HCT116 (cell line): ENCODE data around the gene TMEM256. TPM values are rescaled to one million over a fixed set of nuclear protein-coding genes. Genes with fewer than 3 reads are reported as not detected.

ENCODE experiments used
- ATAC-seq: fragments of 200-7000 bp; cut with Tn5 transposase; 2 replicates; pipeline ENCODE4 v1.9.1; 2020; ENCODE audit warnings: mild to moderate bottlenecking, moderate library complexity
- BruUV-seq: library from RNA; stranded (reverse); fragments of 400-500 nt; replicated peaks from 2 replicates; lab custom pipeline; 2021; lab: Mats Ljungman, UMichigan
- CTCF ChIA-PET: fragments of 300-600 bp; sonication (Branson Sonifier 250); formaldehyde crosslinking; loops from one replicate; lab custom pipeline; 2021; ENCODE audit warnings: antibody characterized with exemption; lab: Charles Lee
- POLR2A ChIA-PET: fragments of 300-600, 350-600 bp; sonication (Branson Sonifier 250); formaldehyde crosslinking; loops from one replicate; lab custom pipeline; 2021; ENCODE audit warnings: antibody characterized with exemption; lab: Charles Lee
- RAD21 ChIA-PET, 2 experiments: fragments of 300-600 bp; sonication (Branson Sonifier 250); formaldehyde crosslinking; loops; one replicate each; lab custom pipeline; 2023; ENCODE audit warnings: low total read pairs in 2 of 2; ENCODE audit not compliant: uncharacterized antibody in 2 of 2, unreplicated experiment in 2 of 2, low non-redundant PET in 1 of 2; lab: Charles Lee
- DNase-seq: peaks from one replicate; pipeline ENCODE4 v3.0.0-alpha.2; 2010; ENCODE audit warnings: low read depth, low spot score
- H2AFZ ChIP-seq: fragments of 200-600 bp; shearing (Covaris generic), sonication (generic); 2 replicates; pipeline ENCODE4 v1.6.1; 2017; ENCODE audit warnings: low read depth, mixed run types, mixed read lengths, antibody characterized with exemption, low read length; ENCODE audit not compliant: poor library complexity, severe bottlenecking
- H3K27ac ChIP-seq: 2 replicates; pipeline ENCODE4 v1.5.1; 2012; ENCODE audit warnings: low read depth, low read length
- H3K27me3 ChIP-seq: fragments of 200-600 bp; sonication (generic); 2 replicates; pipeline ENCODE4 v1.6.1; 2016; ENCODE audit warnings: mixed run types, low read length, mixed read lengths; ENCODE audit not compliant: insufficient read depth
- H3K36me3 ChIP-seq, 2 experiments: fragments of 200-500 bp in 1 of 2; fragments of 200-600 bp in 1 of 2; sonication (Bioruptor generic) in 1 of 2; sonication (generic) in 1 of 2; 2 replicates each; pipeline versions ENCODE4 v1.5.1 to v1.6.1; 2014 to 2016; ENCODE audit warnings: low read length in 2 of 2, inconsistent platforms in 1 of 2, mixed read lengths in 1 of 2, mixed run types in 1 of 2; ENCODE audit not compliant: insufficient read depth in 2 of 2, control insufficient read depth in 1 of 2
- H3K4me1 ChIP-seq, 2 experiments: fragments of 200-600 bp in 1 of 2; sonication (generic) in 1 of 2; 2 replicates each; pipeline versions ENCODE4 v1.5.1 to v1.6.1; 2012 to 2017; ENCODE audit warnings: low read length in 2 of 2, inconsistent platforms in 1 of 2, mild to moderate bottlenecking in 1 of 2, mixed read lengths in 1 of 2, mixed run types in 1 of 2, moderate library complexity in 1 of 2; ENCODE audit not compliant: insufficient read depth in 2 of 2, control insufficient read depth in 1 of 2
- H3K4me2 ChIP-seq: fragments of 200-600 bp; sonication (generic); 2 replicates; pipeline ENCODE4 v1.6.1; 2017; ENCODE audit warnings: mixed run types, low read length, mixed read lengths
- H3K4me3 ChIP-seq, 2 experiments: fragments of 200-600 bp in 1 of 2; sonication (generic) in 1 of 2; replicated peaks in 1 of 2; 2 replicates each; pipeline ENCODE4 v1.5.1; 2011 to 2016; ENCODE audit warnings: low read length in 2 of 2, control low read depth in 1 of 2, low read depth in 1 of 2, mild to moderate bottlenecking in 1 of 2, mixed read lengths in 1 of 2, mixed run types in 1 of 2
- H3K79me2 ChIP-seq: fragments of 200-600 bp; sonication (generic); 2 replicates; pipeline ENCODE4 v1.6.1; 2017; ENCODE audit warnings: mild to moderate bottlenecking, mixed run types, low read length, moderate library complexity, mixed read lengths; ENCODE audit not compliant: insufficient read depth
- H3K9ac ChIP-seq: fragments of 200-600 bp; sonication (generic); 2 replicates; pipeline ENCODE4 v1.6.1; 2016; ENCODE audit warnings: low read length, mixed read lengths
- H3K9me2 ChIP-seq: fragments of 200-600 bp; sonication (generic), shearing (Covaris generic); 2 replicates; pipeline ENCODE4 v1.6.1; 2017; ENCODE audit warnings: mixed run types, mild to moderate bottlenecking, moderate library complexity; ENCODE audit not compliant: insufficient read depth
- H3K9me3 ChIP-seq, 2 experiments: fragments of 200-500 bp in 1 of 2; fragments of 200-600 bp in 1 of 2; sonication (Bioruptor generic) in 1 of 2; sonication (generic) in 1 of 2; 2 replicates each; pipeline ENCODE4 v1.6.1; 2014 to 2017; ENCODE audit warnings: low read length in 2 of 2, mixed read lengths in 2 of 2, inconsistent platforms in 1 of 2, low read depth in 1 of 2, mild to moderate bottlenecking in 1 of 2, mixed run types in 1 of 2, moderate library complexity in 1 of 2; ENCODE audit not compliant: control insufficient read depth in 1 of 2, insufficient read depth in 1 of 2
- H4K20me1 ChIP-seq: fragments of 200-600 bp; sonication (generic), shearing (Covaris generic); 2 replicates; pipeline ENCODE4 v1.6.1; 2017; ENCODE audit warnings: mixed run types, mild to moderate bottlenecking, moderate library complexity; ENCODE audit not compliant: insufficient read depth
- CEBPB ChIP-seq: IDR thresholded peaks from 2 replicates; pipeline ENCODE4 v1.6.1; 2012; ENCODE audit warnings: low read depth
- EGR1 ChIP-seq: IDR thresholded peaks from 2 replicates; pipeline ENCODE4 v1.6.1; 2012; ENCODE audit warnings: low read depth
- EZH2 ChIP-seq: fragments of 200-600 bp; sonication (generic); IDR thresholded peaks from 2 replicates; pipeline ENCODE4 v1.6.1; 2017; ENCODE audit warnings: antibody characterized with exemption, mixed run types
- EZH2phosphoT487 ChIP-seq: fragments of 200-600 bp; IDR thresholded peaks from 2 replicates; pipeline ENCODE4 v1.6.1; 2018; ENCODE audit warnings: antibody characterized with exemption, borderline replicate concordance
- POLR2AphosphoS5 ChIP-seq: IDR thresholded peaks from 2 replicates; pipeline ENCODE4 v1.6.1; 2011; ENCODE audit warnings: mild to moderate bottlenecking, low read depth, low read length, moderate library complexity
- RAD21 ChIP-seq: IDR thresholded peaks from 2 replicates; pipeline ENCODE4 v1.6.1; 2012; ENCODE audit warnings: low read depth, mild to moderate bottlenecking
- SIN3A ChIP-seq: IDR thresholded peaks from 2 replicates; pipeline ENCODE4 v1.6.1; 2012; ENCODE audit warnings: low read depth
- SP1 ChIP-seq: IDR thresholded peaks from 2 replicates; pipeline ENCODE4 v1.6.1; 2012; ENCODE audit warnings: low read depth
- TCF7L2 ChIP-seq: IDR thresholded peaks from 2 replicates; pipeline ENCODE4 v1.7.0; 2011; ENCODE audit warnings: borderline replicate concordance, inconsistent platforms; ENCODE audit not compliant: insufficient read depth, insufficient read length; ENCODE audit errors: extremely low read depth
- ZFX ChIP-seq: fragments of 450-650 bp; IDR thresholded peaks from 2 replicates; pipeline ENCODE4 v1.6.1; 2017
- intact Hi-C: fragments of 100-400 bp; cut with micrococcal nuclease; formaldehyde crosslinking; loops from 2 replicates; pipeline ENCODE4 v1.10.0; 2022
- total RNA-seq: library from RNA; stranded (reverse); gene quantifications from one replicate; pipeline ENCODE4 v1.2.1, GENCODE V29; 2021; ENCODE audit not compliant: unreplicated experiment

The TMEM256 gene
- total RNA-seq, 1 experiment from 2014 or later: 110 TPM

- Histone ChIP-seq H3K36me3 (no peaks in the 10 kb centered on the region), H3K27me3 (no peaks in the 10 kb centered on the region), H3K9me3 (no peaks in the 10 kb centered on the region), H3K27ac (no peak within 1 kb of the TSS), H3K4me1 (peaks cover 20 to 41% of the 10 kb centered on the region in 2 experiments), H3K79me2 (no peaks in the 10 kb centered on the region), H3K4me2 (no peak within 1 kb of the TSS), H2AFZ (no peak within 1 kb of the TSS), H4K20me1 (no peaks in the 10 kb centered on the region), H3K9ac (no peak within 1 kb of the TSS), H3K4me3 (no peak within 1 kb of the TSS), H3K9me2 (no peaks in the 10 kb centered on the region)
- intact Hi-C loops: loop anchor here (10.0 kb wide), 1 partner anchor 175 kb away; the partner anchor contains the start of gene CLDN7
- CTCF ChIA-PET: interaction anchor here (0.5 kb wide), 1 partner anchor 158 kb away, joined by 4 read pairs; the partner anchor contains the start of gene SLC2A4
- POLR2A ChIA-PET: no interaction called here
- TF ChIP-seq RAD21 (no peak), EZH2phosphoT487 (no peak), CEBPB (no peak), EZH2 (no peak), SP1 (no peak), EGR1 (no peak), POLR2AphosphoS5 (no peak), TCF7L2 (no peak), SIN3A (no peak), ZFX (no peak)
- RAD21 ChIA-PET: no interaction called here
- DNase-seq: no peak
- ATAC-seq: no peak
- BruUV-seq: no TSS peak
These were observed 35.7 kb upstream of the TMEM256 start, which contains the start of gene FGF11 for GRCh38 chr17:7439462-7440112. TSS of gene FGF11 (plus strand) at chr17:7439512. CDS start at chr17:7439621, 109 bp downstream.
